GM18508 (cell line): ENCODE data around the gene SFPQ.

Source experiments
- ATAC-seq: cut with Tn5 transposase; IDR thresholded peaks from one replicate; pipeline ENCODE4 v1.9.1; 2021; ENCODE audit warnings: moderate number of reproducible peaks; ENCODE audit not compliant: insufficient read depth, unreplicated experiment

SFPQ gene

GRCh38 chr1:35188578-35189392 is 4.2 kb downstream of the SFPQ start:
- ATAC-seq: no peak

DNA sequence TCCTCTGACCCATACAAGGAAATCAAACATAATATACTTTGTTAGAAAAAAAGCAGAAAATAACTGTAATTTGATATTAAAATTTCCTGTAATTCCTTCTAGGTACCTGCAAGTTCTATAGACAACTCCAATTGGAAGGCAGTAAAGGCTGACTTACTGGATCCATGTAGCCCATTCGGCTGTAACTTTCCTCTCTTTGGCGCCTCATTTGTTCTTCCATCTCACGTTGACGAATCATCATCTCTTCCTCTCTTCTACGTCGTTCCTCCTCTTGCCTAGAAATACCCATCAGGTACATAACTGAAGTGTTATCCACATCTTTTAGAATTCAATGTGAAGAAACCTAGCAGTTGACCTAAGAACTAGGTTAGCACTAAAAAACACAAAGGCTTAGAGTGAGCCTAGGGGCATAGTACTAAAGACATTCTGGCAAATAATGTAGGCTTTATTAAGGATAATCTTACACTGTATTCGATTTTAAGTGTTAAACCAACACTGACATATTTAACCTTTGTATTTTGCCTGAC is 5.1 kb downstream of the SFPQ start:
- ATAC-seq: no peak

DNA sequence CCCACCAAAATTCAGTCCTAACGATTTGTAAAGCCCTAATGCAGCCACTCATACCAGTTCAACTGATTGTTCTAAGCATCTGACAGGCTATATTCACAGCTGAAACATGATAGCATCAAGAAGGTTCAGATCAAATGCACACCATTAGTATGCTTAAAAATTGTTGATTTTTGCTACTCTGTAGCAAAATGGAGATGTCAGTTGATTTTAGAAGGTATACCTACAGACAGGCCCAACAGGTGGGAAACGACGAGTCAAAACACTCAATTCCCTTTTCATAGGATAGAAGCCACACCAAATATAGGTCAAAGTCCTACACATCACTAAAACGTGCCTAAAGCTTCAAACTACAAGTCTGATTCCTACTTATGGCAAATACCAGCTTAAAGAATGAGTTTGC is 6.7 kb downstream of the SFPQ start:
- ATAC-seq: no peak

GRCh38 chr1:35185200-35185599 is 7.7 kb downstream of the SFPQ start:
- ATAC-seq: no peak

DNA sequence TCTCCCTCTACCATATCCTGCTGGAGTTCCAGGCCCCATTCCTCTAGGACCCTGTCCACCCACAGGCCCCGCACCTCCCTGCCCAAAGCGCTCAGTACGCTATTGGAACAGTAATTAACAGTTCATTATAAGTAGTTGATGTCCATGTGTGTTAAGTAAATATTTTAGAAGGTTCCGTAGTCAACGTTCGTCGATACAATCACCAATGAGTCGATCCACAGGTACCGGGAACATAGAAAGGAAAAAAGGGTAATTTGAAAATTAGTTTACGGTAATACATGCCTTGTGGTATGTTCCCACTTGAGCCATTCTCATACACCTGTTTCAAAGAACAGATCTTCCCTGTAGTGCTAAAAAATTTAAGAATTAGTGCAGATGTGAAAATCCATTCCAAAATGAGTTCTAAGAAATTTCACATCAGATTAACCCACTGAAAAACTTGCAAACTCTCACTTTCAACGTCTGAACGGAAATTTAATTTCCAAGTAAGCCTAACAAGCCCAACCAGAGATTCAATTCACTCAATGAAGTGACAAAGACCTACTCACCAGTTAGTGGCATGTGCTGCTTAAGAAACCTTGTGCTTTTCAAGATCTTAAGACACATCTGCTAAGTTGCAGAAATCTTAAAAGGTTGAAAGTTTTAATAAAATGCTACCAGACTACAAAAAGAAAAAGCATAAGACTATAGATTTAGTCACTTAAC is 8.3 kb downstream of the SFPQ start:
- no peak for ATAC-seq

GRCh38 chr1:35181790-35182455 is 11.0 kb downstream of the SFPQ start:
- no peak for ATAC-seq

DNA sequence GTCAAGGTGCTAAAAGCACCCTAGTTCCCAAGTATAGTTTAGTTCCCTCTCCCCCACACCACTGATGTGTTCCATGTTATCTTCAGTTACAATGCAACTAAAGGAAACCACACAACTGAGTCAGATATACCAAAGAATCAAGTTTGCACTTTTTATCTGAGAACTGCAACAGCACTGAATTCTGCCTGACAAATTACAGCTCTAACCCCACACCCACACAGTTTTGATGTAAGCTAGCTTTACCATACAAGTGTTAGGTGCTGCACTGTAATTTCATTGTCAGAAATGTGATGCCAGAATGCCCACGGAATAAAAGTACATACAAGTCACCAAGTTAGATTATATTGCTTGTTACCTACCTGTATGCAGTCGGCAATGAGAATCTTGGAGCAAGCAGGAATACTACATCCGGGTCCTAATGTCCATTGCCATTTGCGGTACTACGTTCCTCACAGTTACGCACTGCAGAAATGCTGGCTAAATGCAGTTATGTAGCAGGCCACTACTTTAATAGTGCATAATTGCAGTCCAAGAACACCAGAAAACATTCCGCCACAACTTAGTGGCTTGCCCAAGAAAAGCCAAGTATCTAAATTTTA is 12.1 kb downstream of the SFPQ start:
- ATAC-seq: no peak

- no peak for ATAC-seq
Observed at GRCh38 chr1:35179908-35180307, 13.0 kb downstream of the SFPQ start.

- no peak for ATAC-seq
Observed at GRCh38 chr1:35178874-35179380, 14.0 kb downstream of the SFPQ start.

GRCh38 chr1:35178295-35178695 is 14.7 kb downstream of the SFPQ start:
- ATAC-seq: no peak

DNA sequence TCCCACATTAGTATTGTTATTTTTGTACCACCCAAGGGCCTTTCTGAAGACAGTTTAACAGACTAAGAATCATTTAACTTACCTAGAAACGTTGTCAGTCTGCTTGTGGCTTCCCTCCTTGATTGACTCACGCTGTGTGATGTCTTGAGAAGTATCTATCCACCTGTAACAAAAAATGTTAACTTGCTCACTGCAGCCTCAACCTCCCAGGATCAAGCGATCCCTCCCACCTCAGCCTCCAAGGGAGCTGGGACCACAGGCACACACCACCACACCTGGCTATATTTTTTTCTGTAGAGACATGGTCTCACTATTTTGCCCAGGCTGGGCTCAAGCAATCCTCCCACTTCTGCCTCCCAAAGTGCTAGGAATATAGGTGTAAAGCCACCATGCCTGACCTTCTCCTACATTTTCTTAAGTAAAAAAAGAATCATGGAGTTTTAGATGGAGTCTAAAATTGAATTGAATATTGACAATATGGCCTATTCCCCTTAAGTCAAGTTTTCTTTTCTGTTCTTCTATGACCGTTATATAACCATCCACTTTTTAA is 15.6 kb downstream of the SFPQ start:
- ATAC-seq: no peak

DNA sequence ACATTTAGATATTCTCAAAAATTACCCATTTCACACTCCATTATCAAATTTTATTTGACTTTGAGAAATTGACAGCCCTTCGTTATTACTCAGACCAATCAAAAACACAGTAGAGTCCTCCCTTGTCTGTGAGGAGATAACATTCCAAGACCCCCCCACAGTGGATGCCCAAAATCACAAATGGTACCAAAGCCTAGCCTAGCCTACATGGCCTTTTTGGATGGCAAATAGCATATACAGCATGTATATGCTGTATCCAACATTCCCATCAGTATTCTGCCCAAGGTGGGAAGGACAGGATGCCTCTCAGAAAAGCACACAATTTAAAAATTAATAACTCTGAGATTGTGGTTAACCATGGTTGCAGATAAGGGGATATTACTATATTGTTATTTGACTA is 17.3 kb downstream of the SFPQ start:
- ATAC-seq: no peak

- ATAC-seq: no peak
Observed at GRCh38 chr1:35175098-35175576, 17.8 kb downstream of the SFPQ start.

- no peak for ATAC-seq
Observed at GRCh38 chr1:35173909-35174540, 18.9 kb downstream of the SFPQ start.

DNA sequence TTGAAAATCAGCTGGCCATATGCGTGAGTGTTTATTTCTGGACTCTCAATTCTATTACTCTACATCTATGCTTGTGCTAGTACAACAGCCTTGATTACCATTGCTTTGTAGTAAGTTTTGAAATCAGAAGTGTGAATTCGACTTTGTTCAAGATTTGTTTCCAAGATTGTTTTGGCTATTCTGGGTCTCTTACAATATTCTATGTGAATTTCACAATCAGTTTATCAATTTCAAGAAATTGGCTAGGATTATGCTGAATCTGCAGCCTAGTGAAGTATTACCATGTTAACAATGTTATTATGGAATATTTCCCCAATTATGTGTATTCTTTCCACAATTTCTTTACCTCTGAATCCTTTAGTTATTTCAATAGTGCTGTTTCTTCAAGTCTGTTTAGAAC is 19.5 kb downstream of the SFPQ start:
- ATAC-seq: no peak

DNA sequence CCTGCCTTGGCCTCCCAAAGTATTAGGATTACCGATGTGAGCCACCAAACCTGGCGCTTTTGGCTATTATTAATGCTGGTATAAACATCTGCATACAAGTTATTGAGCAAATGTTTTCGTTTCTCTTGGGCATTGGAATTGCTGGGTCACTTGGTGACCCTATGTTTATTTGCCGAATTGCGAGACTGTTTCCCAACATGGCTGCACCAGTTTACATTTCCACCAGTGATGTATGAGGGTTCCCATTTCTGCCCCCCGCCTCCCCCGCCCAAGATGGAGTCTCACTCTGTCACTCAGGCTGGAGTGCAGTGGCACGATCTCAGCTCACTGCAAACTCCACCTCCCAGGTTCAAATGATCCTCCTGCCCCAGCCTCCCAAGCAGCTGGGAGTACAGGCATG is 20.9 kb downstream of the SFPQ start:
- ATAC-seq: no peak

DNA sequence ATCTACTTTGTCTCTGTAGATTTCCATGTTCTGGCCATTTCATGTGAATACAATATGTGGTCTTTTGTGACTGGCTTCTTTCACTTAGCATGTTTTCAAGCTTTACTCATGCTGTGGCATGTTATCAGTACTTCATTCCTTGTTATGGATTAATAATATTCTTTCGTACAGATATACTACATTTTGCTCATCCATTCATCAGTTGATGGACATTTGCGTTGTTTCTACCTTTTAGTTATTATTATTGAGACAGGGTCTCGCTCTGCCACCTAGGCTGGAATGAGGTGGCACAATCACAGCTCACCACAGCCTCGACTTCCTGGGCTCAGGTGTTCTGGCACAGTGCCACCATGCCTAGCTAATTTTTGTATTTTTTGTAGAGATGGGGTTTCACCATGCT is 21.4 kb downstream of the SFPQ start:
- ATAC-seq: no peak

GRCh38 chr1:35164893-35165292 is 28.1 kb downstream of the SFPQ start:
- ATAC-seq: no peak

- no peak for ATAC-seq
Observed at GRCh38 chr1:35151220-35151619, 41.7 kb downstream of the SFPQ start.
